AG04450 (cell line): ENCODE data around the gene CAMK2B. TPM values are rescaled to one million over a fixed set of nuclear protein-coding genes. Genes with fewer than 3 reads are reported as not detected.
A peak's percentile ranks its signal among the peaks of the same experiment; 100 is the strongest.

ENCODE experiments used
- CTCF ChIA-PET: fragments of 300-600, 350-600 bp; formaldehyde crosslinking; extraction: SDS; loops from one replicate; lab custom pipeline; 2022; ENCODE audit warnings: antibody characterized with exemption, inconsistent platforms; lab: Charles Lee
- POLR2A ChIA-PET: fragments of 350-600 bp; formaldehyde crosslinking; extraction: SDS; loops from one replicate; lab custom pipeline; 2021; ENCODE audit warnings: antibody characterized with exemption, inconsistent platforms; lab: Yijun Ruan, JAX
- DNase-seq: peaks from one replicate; pipeline ENCODE4 v3.0.0-alpha.2; 2011; ENCODE audit warnings: low read depth, low spot score
- H3K27ac ChIP-seq: one replicate; pipeline ENCODE4 v1.5.1; 2012; ENCODE audit warnings: low read depth, low read length, control low read depth
- H3K27me3 ChIP-seq: one replicate; pipeline ENCODE4 v1.6.0; 2012; ENCODE audit warnings: low read length; ENCODE audit not compliant: control insufficient read depth, insufficient read depth
- H3K4me3 ChIP-seq: 2 replicates; pipeline ENCODE4 v1.5.1; 2011; ENCODE audit warnings: mild to moderate bottlenecking, low read depth, low read length, control low read depth
- H3K9me3 ChIP-seq: 2 replicates; pipeline ENCODE4 v1.5.1; 2012; ENCODE audit warnings: low read length; ENCODE audit not compliant: control insufficient read depth, insufficient read depth
- CTCF ChIP-seq: IDR thresholded peaks from 2 replicates; pipeline ENCODE4 v1.5.1; 2011; ENCODE audit warnings: low read depth, low read length, control low read depth, inconsistent platforms
- polyA plus RNA-seq: library from polyadenylated mRNA; depleted of rRNA; stranded (reverse); fragments of >200 nt; gene quantifications from 2 replicates; pipeline ENCODE4 v1.2.3, GENCODE V29; 2011

The CAMK2B gene
- polyA plus RNA-seq, 1 experiment, result not detected

GRCh38 chr7:44185729-44186128, 139.7 kb downstream of the CAMK2B start:
- ChIA-PET POLR2A (no interaction called here), CTCF (interaction anchor here (1.1 kb wide), 1 partner anchor 11 kb away, joined by 5 read pairs; no protein-coding TSS in a partner anchor)
- H3K27me3 ChIP-seq, result peaks cover 1% of the 10 kb centered on the region
- peak overlapping the region; percentile 39 for H3K27ac ChIP-seq
- no peak for DNase-seq
- no peak overlapping the region for H3K4me3 ChIP-seq
- peaks cover 12% of the 10 kb centered on the region for H3K9me3 ChIP-seq
- TF ChIP-seq CTCF, result no peak

- no peaks in the 10 kb centered on the region for H3K27me3 ChIP-seq
- ChIA-PET CTCF (no interaction called here), POLR2A (no interaction called here)
- no peak overlapping the region for H3K4me3 ChIP-seq
- peaks cover 12% of the 10 kb centered on the region for H3K9me3 ChIP-seq
- no peak for TF ChIP-seq CTCF
- H3K27ac ChIP-seq, result peak overlapping the region; percentile 39
- no peak for DNase-seq
These were observed 140.4 kb downstream of the CAMK2B start for GRCh38 chr7:44184873-44185446.

- no peak overlapping the region for H3K4me3 ChIP-seq
- peak; percentile 44 for DNase-seq
- H3K27ac ChIP-seq, result peak overlapping the region; percentile 42
- TF ChIP-seq CTCF, result no peak
- peaks cover 12% of the 10 kb centered on the region for H3K9me3 ChIP-seq
- no peaks in the 10 kb centered on the region for H3K27me3 ChIP-seq
- CTCF ChIA-PET, result no interaction called here
- POLR2A ChIA-PET, result no interaction called here
These were observed 141.1 kb downstream of the CAMK2B start for GRCh38 chr7:44184206-44184872.

- no peaks in the 10 kb centered on the region for H3K27me3 ChIP-seq
- TF ChIP-seq CTCF, result no peak
- no peak for DNase-seq
- ChIA-PET CTCF (no interaction called here), POLR2A (no interaction called here)
- H3K27ac ChIP-seq, result no peak overlapping the region
- H3K9me3 ChIP-seq, result peaks cover 12% of the 10 kb centered on the region
- H3K4me3 ChIP-seq, result no peak overlapping the region
These were observed 142.0 kb downstream of the CAMK2B start for GRCh38 chr7:44183386-44183785.

GRCh38 chr7:44182827-44183226, 142.6 kb downstream of the CAMK2B start:
- Histone ChIP-seq H3K27me3 (no peaks in the 10 kb centered on the region), H3K27ac (no peak overlapping the region), H3K9me3 (peaks cover 12% of the 10 kb centered on the region), H3K4me3 (no peak overlapping the region)
- POLR2A ChIA-PET, result no interaction called here
- TF ChIP-seq CTCF, result no peak
- CTCF ChIA-PET, result no interaction called here
- DNase-seq, result no peak
